Measurements from ENCODE around the gene TRIM7. TPM values are rescaled to one million over a fixed set of nuclear protein-coding genes. Genes with fewer than 3 reads are reported as not detected.

TRIM7 gene
- total RNA-seq (10 to 100 TPM in 1 of 6 donors, 1 to 10 TPM in 5; 1.9 to 11.1 (median 3.9) TPM), polyA plus RNA-seq (1 to 10 TPM; 2.4 to 3.0 TPM)

GRCh38 chr5:181204826-181205760 lies at the start of gene TRIM7:
TRIM7 (minus strand) TSS chr5:181205196; CDS start chr5:181205110, 86 bp downstream.
- Histone ChIP-seq H3K4me3 (peak within 1 kb of the TSS; percentile 21 to 70 (median 43)), H3K27ac (peak within 1 kb of the TSS in 2 of 4 donors; percentile 6 to 12), H3K4me1 (peaks cover 0 to 8% (median 0%) of the 10 kb centered on the region in 3 donors), H3K9me3 (no peaks in the 10 kb centered on the region), H3K27me3 (no peaks in the 10 kb centered on the region), H3K36me3 (no peaks in the 10 kb centered on the region)
- TF ChIP-seq CTCF (IDR thresholded peaks at IDR 0.05): no peak
- FAIRE-seq (no peak), ATAC-seq (peak; percentile 22 to 51 (median 40)), DNase-seq (peak; percentile 31 to 90 (median 74))
- intact Hi-C loops (cut with DNase I): no loop called here
- WGBS, 2 donors: 3 to 4% methylated on average over 48 to 94 of the region's 94 CpGs

- H3K4me1 ChIP-seq: peaks cover 18 to 45% (median 20%) of the 10 kb centered on the region in 3 donors
- DNase-seq: no peak
- TF ChIP-seq CTCF (IDR thresholded peaks at IDR 0.05): no peak
- no peak for FAIRE-seq
- no peaks in the 10 kb centered on the region for H3K9me3 ChIP-seq
- 60 to 77% methylated on average over 4 of the region's 4 CpGs for WGBS, 2 donors
- peaks cover 0 to 3% (median 0%) of the 10 kb centered on the region in 3 donors for H3K36me3 ChIP-seq
- no peaks in the 10 kb centered on the region for H3K27me3 ChIP-seq
- peak overlapping the region in 3 of 4 donors; percentile 71 to 94 (median 90) for H3K4me3 ChIP-seq
- intact Hi-C loops (cut with DNase I): no loop called here
- peak overlapping the region in 1 of 4 donors; percentile 50 for H3K27ac ChIP-seq
- ATAC-seq: no peak
These were observed 43.3 kb upstream of the TRIM7 start for GRCh38 chr5:181248277-181248676.

DNA sequence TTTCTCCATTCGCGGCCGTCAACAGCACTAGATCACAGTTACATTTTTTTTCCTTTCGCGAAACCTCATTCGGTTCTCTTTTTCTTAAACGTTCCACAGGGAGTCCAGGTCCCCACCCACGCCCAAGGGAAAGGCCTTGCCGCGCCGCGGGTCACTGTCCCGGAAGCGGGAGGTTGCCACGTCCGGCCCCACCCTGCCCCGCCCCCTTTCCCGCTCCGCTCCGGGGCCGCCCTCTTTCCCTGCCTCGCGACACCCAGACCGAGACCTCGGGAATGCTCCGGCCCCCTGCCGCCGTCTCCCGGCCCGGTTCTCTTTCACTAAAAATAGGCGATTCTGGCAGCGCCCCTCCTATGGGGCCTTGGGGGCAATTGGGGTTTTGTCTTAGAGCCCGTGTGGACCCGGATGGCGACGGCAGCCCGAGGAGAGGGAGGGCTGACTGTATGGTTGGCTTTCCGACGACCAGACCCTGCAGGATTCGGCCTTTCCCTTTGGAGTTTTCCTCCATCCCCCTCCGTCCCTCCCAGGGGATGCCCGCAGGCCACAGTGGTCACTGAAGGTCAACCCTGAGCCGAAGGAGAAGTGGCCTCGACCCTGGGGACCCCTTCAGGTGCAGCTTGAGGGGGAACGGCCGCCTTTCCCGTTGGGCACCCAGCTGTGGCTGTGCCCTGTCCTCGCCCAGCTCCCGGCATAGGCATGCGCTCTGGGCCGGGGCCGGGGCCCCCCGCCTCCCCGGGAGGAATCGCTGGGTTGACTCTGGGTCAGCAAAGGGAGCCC lies 41.5 kb upstream of the TRIM7 start:
- Histone ChIP-seq H3K4me3 (peak overlapping the region; percentile 62 to 94 (median 80)), H3K9me3 (no peaks in the 10 kb centered on the region), H3K27me3 (no peaks in the 10 kb centered on the region), H3K27ac (peak overlapping the region; percentile 88 to 98 (median 91)), H3K36me3 (peaks cover 0 to 7% (median 6%) of the 10 kb centered on the region in 3 donors), H3K4me1 (peaks cover 26 to 47% (median 28%) of the 10 kb centered on the region in 3 donors)
- TF ChIP-seq CTCF (IDR thresholded peaks at IDR 0.05): no peak
- ATAC-seq: peak; percentile 79 to 86 (median 81)
- intact Hi-C loops (cut with DNase I): no loop called here
- DNase-seq: peak; percentile 87 to 94 (median 91)
- no peak for FAIRE-seq
- WGBS, 2 donors: 0% methylated on average over 54 to 55 of the region's 55 CpGs

GRCh38 chr5:181245427-181246275 lies 40.7 kb upstream of the TRIM7 start:
- Histone ChIP-seq H3K4me1 (peaks cover 29 to 52% (median 34%) of the 10 kb centered on the region in 3 donors), H3K27me3 (no peaks in the 10 kb centered on the region), H3K4me3 (peak overlapping the region; percentile 62 to 94 (median 80)), H3K27ac (peak overlapping the region; percentile 88 to 98 (median 91)), H3K36me3 (peaks cover 0 to 14% (median 14%) of the 10 kb centered on the region in 3 donors), H3K9me3 (no peaks in the 10 kb centered on the region)
- DNase-seq: peak in 2 of 6 donors; percentile 40 to 61
- intact Hi-C loops (cut with DNase I): no loop called here
- no peak for TF ChIP-seq CTCF (IDR thresholded peaks at IDR 0.05)
- peak in 2 of 4 donors; percentile 1 for ATAC-seq
- FAIRE-seq: no peak
- WGBS, 2 donors: 21% methylated on average over 32 to 34 of the region's 34 CpGs
